ENCODE results near the gene ZMYND11.

The ZMYND11 gene

DNA sequence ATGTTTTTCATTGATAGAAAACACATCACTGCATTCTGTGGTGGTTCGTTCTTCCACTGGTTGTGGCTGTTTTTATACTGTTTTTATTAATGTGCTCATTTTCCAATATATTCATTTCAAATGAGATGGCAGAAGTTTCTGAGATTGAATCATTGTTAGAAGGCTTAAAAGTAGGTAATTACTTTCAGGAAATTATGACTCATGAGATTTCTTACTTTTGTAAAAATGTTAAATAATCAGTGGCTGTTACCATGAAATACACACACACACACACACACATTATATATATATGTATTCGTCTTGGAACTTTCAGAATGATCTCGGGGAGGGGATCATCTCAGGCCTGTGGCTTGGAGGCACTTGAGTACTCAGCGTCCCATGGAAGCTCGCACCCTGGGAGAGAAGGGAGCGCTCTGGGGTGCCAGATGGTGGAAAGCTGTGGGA, 66.1 kb downstream of the ZMYND11 start:
- no peak for DNase-seq

DNA sequence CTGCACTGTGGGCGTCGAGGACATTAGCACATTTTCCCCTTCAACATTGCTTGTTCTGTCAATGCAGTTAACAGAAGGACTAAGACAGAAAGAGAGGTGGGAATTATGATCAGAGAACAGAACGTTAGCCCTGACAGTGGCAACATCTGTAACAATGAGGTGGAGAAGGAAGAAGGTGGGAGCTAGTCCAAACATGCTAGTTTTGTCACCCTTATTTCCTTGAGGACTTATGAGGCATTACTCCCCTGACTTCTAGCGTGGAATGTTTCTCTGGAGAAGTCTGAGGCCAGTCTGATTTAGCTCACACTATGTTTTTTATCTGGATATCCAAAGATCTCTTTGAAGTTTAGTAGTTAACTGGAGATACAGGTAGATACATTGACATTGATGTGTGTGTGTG, 73.4 kb downstream of the ZMYND11 start:
- DNase-seq = no peak

DNA sequence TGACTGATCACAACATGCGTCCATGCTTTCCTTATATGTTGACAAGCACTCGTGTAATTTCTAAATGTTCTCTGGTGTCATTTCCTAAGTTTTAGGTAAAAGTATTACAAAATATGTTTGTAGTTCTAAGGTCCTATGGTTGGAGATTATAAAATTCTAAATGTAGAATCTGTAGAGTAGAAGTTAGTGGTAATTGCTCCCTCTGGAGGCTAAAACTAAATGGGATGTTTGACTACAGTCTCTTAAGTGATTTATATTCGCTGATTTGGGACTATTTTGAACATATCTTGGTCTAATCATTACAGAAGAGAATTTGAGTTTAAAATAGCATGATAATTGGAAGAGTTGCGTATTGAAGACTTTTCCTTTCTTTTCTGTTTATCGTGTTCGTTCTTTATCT, 74.1 kb downstream of the ZMYND11 start:
- no peak for DNase-seq

GRCh38 chr10:210297-210696, 75.0 kb downstream of the ZMYND11 start:
- no peak for DNase-seq

- DNase-seq = no peak
Observed at GRCh38 chr10:215444-215843, 80.2 kb downstream of the ZMYND11 start.

GRCh38 chr10:218798-219197, 83.5 kb downstream of the ZMYND11 start:
- DNase-seq = no peak

DNA sequence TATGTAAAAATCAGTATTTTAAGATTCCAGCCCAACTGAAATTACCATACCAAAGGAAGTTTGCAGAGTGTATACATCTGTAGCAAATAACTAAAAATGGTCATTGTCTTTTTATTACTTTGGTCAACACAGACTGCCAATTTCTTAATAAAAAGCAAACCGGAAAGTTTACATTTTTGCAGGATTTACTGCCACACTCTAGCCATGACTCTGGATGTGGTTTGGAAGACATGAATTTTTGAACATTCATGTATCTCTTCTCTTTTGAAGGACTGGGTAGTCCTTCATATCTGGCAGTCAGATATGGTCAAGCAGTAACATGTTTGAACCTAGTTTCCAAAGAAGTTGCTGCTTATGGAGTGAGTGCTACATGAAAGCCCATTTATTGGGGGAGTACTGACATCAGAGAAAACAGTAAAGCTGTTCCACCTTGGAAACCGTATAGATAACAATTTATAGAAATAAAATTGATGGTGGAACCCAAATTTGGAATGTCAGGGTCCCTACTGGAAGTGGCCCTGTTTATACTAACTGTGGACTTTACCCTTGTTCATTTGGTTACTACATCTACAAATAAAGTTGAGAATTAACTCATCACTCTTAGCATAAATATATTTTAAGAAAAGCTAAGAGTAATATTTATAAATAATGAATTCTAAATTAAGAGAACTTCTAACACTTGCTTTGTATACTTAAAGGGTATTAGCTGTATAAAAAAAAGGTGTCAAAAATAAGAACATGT, 84.6 kb downstream of the ZMYND11 start:
- no peak for DNase-seq

DNA sequence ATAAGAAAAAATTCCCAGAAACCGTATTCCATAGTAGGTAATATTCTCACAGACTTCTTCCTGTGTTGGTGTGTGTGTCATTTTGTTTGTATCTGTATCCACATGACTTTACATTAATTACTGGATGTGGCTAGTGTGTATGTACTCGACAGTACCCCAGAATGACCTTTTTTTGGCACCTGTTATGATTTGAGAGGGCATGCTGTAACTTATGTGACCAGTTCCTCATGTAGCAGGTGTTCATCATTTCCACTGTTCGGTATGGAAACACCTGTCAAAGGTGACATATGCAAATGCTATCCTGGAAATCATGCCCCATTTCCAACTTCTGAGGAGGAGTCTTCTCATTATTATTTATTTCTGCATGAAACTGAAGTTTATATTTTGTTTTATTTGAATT, 89.3 kb downstream of the ZMYND11 start:
- DNase-seq = no peak

- DNase-seq = no peak
Observed at GRCh38 chr10:226018-226417, 90.8 kb downstream of the ZMYND11 start.

- DNase-seq = no peak
Observed at GRCh38 chr10:227014-227413, 91.8 kb downstream of the ZMYND11 start.

DNA sequence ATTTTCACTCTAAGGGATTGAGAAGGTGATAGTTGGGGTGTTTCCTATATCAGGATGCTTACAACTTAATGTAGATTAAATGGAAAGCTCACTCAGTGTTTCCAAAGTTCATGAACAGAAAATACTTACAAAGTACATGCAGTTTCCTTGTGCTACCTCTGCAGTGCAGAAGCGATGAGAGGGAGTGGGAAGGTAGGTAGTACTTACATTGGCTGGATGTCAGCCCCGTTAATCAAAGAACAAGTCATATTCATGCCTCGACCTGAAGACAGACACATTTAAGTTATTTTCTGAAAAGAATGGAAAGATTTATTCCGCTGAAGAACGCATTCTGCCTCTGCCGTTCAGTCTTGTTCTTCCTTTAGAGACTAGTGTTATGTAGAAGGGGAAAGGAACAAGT, 93.1 kb downstream of the ZMYND11 start:
- DNase-seq = no peak

GRCh38 chr10:230758-231157, 95.5 kb downstream of the ZMYND11 start:
- no peak for DNase-seq

- DNase-seq = no peak
Observed at GRCh38 chr10:232061-232460, 96.8 kb downstream of the ZMYND11 start.

GRCh38 chr10:232878-233277, 97.6 kb downstream of the ZMYND11 start:
- no peak for DNase-seq

GRCh38 chr10:234708-235406, 99.6 kb downstream of the ZMYND11 start:
- no peak for DNase-seq

DNA sequence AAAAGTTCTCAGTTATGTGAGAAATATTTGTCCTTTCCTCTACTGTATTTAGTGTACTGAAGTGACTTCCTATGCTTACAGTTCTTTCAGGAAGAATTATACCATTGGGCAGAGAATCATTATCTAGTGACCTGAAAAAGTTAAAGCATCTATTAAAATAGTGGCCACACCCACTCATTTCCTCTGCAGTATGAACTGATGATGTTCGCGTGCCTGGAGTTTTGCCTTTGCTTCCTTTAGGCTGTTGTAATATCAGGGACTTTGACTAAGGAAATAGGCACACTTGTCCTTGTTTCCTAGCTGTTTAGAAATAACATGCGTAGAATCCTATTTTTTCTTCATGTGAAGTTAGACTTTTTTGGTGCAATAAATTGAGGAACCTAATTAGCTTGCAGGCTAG, 100.7 kb downstream of the ZMYND11 start:
- DNase-seq = no peak

- no peak for DNase-seq
Observed at GRCh38 chr10:239109-239508, 103.9 kb downstream of the ZMYND11 start.

DNA sequence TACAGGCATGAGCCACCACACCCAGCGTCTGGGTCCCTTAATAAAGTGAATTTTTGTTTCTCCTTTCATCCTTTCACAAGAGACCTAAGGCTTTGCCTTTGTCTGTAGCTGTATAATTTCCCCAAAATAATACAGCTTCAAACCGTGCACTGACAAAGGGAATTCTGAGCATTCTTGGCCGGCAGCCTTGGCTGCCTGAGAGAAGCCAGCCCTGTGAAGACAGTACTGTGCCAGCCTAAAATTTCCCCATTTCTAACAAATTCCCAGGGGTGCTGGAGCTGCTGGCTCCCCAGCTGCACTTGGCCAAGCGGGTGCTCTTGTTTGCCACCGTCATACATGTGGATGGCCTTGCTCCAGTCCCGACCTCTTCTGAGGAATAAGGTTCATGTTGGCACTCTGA, 106.2 kb downstream of the ZMYND11 start:
- no peak for DNase-seq

- no peak for DNase-seq
Observed at GRCh38 chr10:241966-242643, 106.8 kb downstream of the ZMYND11 start.

GRCh38 chr10:244227-244626, 109.0 kb downstream of the ZMYND11 start:
- DNase-seq = no peak

- no peak for DNase-seq
Observed at GRCh38 chr10:246431-246830, 111.2 kb downstream of the ZMYND11 start.

- no peak for DNase-seq
Observed at GRCh38 chr10:247480-247879, 112.2 kb downstream of the ZMYND11 start.

DNA sequence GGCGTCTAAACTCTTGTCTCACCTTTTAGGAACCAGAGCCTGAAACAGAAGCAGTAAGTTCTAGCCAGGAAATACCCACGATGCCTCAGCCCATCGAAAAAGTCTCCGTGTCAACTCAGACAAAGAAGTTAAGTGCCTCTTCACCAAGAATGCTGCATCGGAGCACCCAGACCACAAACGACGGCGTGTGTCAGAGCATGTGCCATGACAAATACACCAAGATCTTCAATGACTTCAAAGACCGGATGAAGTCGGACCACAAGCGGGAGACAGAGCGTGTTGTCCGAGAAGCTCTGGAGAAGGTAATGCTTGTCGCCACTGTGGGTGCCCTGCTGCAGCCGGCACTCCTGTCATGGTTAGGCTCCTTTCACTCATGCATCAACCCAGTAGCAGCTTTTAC, 113.1 kb downstream of the ZMYND11 start:
- DNase-seq = no peak

- DNase-seq = no peak
Observed at GRCh38 chr10:251982-252582, 116.8 kb downstream of the ZMYND11 start.

Measured in activated CD4-positive, alpha-beta T cell treated with anti-CD3 and anti-CD28 coated beads for 1 hour (primary cell).